ENCODE data around the gene PCBD1. TPM values are rescaled to one million over a fixed set of nuclear protein-coding genes. Genes with fewer than 3 reads are reported as not detected.

PCBD1 gene
- total and polyA plus RNA-seq, 2 experiments from 2014 or later: 33.3 to 78.5 TPM

DNA sequence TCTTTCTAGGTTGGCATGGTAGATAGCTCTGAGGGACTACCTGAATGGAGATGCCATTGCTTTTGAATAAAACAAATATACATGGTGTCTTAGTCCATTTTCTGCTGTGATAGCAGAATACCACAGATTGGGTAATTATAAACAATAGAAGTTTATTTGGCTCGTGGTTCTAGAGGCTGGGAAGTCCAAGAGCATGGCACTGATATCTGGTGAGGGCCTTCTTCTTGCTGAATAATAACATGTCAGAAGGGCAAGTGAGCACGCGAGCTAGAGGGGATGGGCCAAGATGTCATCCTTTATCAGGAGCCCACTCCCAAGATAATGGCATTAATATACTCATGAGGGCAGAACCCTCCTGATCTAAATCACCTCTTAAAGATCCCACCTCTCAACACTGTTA, 50.7 kb downstream of the PCBD1 start (continued):
- TF ChIP-seq, protein P1, sequence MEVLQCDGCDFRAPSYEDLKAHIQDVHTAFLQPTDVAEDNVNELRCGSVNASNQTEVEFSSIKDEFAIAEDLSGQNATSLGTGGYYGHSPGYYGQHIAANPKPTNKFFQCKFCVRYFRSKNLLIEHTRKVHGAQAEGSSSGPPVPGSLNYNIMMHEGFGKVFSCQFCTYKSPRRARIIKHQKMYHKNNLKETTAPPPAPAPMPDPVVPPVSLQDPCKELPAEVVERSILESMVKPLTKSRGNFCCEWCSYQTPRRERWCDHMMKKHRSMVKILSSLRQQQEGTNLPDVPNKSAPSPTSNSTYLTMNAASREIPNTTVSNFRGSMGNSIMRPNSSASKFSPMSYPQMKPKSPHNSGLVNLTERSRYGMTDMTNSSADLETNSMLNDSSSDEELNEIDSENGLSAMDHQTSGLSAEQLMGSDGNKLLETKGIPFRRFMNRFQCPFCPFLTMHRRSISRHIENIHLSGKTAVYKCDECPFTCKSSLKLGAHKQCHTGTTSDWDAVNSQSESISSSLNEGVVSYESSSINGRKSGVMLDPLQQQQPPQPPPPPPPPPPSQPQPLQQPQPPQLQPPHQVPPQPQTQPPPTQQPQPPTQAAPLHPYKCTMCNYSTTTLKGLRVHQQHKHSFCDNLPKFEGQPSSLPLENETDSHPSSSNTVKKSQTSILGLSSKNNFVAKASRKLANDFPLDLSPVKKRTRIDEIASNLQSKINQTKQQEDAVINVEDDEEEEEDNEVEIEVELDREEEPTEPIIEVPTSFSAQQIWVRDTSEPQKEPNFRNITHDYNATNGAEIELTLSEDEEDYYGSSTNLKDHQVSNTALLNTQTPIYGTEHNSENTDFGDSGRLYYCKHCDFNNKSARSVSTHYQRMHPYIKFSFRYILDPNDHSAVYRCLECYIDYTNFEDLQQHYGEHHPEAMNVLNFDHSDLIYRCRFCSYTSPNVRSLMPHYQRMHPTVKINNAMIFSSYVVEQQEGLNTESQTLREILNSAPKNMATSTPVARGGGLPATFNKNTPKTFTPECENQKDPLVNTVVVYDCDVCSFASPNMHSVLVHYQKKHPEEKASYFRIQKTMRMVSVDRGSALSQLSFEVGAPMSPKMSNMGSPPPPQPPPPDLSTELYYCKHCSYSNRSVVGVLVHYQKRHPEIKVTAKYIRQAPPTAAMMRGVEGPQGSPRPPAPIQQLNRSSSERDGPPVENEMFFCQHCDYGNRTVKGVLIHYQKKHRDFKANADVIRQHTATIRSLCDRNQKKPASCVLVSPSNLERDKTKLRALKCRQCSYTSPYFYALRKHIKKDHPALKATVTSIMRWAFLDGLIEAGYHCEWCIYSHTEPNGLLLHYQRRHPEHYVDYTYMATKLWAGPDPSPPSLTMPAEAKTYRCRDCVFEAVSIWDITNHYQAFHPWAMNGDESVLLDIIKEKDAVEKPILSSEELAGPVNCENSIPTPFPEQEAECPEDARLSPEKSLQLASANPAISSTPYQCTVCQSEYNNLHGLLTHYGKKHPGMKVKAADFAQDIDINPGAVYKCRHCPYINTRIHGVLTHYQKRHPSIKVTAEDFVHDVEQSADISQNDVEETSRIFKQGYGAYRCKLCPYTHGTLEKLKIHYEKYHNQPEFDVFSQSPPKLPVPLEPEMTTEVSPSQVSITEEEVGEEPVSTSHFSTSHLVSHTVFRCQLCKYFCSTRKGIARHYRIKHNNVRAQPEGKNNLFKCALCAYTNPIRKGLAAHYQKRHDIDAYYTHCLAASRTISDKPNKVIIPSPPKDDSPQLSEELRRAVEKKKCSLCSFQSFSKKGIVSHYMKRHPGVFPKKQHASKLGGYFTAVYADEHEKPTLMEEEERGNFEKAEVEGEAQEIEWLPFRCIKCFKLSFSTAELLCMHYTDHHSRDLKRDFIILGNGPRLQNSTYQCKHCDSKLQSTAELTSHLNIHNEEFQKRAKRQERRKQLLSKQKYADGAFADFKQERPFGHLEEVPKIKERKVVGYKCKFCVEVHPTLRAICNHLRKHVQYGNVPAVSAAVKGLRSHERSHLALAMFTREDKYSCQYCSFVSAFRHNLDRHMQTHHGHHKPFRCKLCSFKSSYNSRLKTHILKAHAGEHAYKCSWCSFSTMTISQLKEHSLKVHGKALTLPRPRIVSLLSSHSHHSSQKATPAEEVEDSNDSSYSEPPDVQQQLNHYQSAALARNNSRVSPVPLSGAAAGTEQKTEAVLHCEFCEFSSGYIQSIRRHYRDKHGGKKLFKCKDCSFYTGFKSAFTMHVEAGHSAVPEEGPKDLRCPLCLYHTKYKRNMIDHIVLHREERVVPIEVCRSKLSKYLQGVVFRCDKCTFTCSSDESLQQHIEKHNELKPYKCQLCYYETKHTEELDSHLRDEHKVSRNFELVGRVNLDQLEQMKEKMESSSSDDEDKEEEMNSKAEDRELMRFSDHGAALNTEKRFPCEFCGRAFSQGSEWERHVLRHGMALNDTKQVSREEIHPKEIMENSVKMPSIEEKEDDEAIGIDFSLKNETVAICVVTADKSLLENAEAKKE (CRISPR knock-in tag; IDR thresholded peaks at IDR 0.05): no peak

DNA sequence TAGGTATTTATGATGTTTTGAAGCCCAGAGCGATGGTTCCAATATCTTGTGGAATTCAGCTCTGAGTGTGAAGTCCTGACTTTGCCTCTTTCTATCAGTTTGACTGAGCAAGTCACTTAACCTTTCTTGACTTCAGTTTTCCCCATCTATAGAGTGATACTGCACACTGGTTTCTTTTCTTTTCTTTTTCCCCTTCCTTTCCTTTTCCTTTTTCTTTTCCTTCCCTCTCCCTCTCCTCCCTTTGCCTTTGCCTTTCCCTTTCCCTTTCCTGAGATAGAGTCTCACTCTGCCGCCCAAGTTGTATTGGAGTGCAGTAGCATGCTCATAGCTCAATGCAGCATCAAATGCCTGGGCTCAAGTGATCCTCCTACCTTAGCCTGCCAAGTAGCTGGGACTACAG, 52.0 kb downstream of the PCBD1 start:
- H3K27ac ChIP-seq (ENCODE audit: low read depth): no peak overlapping the region
- peaks cover 95% of the 10 kb centered on the region for H3K79me2 ChIP-seq (replicated peaks; ENCODE audit: insufficient read depth)
- TF ChIP-seq JUNB (IDR thresholded peaks at IDR 0.05; ENCODE audit: unreplicated experiment) (no peak), EZH2phosphoT487 (IDR thresholded peaks at IDR 0.05; ENCODE audit: unreplicated experiment) (no peak), ETS1 (IDR thresholded peaks at IDR 0.05) (no peak), POLR2AphosphoS5 (IDR thresholded peaks at IDR 0.05; ENCODE audit: low read depth) (no peak), CREB1 (CRISPR knock-in tag; IDR thresholded peaks at IDR 0.05; ENCODE audit: low read depth) (no peak), ZNF331 (CRISPR knock-in tag; IDR thresholded peaks at IDR 0.05; ENCODE audit: low read depth) (no peak)
- TF ChIP-seq, protein P2, sequence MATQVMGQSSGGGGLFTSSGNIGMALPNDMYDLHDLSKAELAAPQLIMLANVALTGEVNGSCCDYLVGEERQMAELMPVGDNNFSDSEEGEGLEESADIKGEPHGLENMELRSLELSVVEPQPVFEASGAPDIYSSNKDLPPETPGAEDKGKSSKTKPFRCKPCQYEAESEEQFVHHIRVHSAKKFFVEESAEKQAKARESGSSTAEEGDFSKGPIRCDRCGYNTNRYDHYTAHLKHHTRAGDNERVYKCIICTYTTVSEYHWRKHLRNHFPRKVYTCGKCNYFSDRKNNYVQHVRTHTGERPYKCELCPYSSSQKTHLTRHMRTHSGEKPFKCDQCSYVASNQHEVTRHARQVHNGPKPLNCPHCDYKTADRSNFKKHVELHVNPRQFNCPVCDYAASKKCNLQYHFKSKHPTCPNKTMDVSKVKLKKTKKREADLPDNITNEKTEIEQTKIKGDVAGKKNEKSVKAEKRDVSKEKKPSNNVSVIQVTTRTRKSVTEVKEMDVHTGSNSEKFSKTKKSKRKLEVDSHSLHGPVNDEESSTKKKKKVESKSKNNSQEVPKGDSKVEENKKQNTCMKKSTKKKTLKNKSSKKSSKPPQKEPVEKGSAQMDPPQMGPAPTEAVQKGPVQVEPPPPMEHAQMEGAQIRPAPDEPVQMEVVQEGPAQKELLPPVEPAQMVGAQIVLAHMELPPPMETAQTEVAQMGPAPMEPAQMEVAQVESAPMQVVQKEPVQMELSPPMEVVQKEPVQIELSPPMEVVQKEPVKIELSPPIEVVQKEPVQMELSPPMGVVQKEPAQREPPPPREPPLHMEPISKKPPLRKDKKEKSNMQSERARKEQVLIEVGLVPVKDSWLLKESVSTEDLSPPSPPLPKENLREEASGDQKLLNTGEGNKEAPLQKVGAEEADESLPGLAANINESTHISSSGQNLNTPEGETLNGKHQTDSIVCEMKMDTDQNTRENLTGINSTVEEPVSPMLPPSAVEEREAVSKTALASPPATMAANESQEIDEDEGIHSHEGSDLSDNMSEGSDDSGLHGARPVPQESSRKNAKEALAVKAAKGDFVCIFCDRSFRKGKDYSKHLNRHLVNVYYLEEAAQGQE (IDR thresholded peaks at IDR 0.05; ENCODE audit: unreplicated experiment): no peak

More for the DNA sequence above, 52.0 kb downstream of the PCBD1 start:
- Mint-ChIP-seq H3K36me3 (ENCODE audit: low read depth) (peaks cover 26% of the 10 kb centered on the region; the same call in 2 of the 3 replicates), H3K27me3 (ENCODE audit: insufficient read depth, low read depth, poor library complexity) (no peaks in the 10 kb centered on the region), H3K4me3 (no peak overlapping the region), H3K4me1 (no peaks in the 10 kb centered on the region), H3K9me3 (no peaks in the 10 kb centered on the region; the same call in 2 of the 3 replicates), H3K27ac (no peak overlapping the region)
- Histone ChIP-seq H3F3A (replicated peaks; ENCODE audit: low read depth) (no peaks in the 10 kb centered on the region), H3K9me2 (ENCODE audit: insufficient read depth) (no peaks in the 10 kb centered on the region), H2AFZ (no peak overlapping the region), H3K36me3 (ENCODE audit: insufficient read depth) (peaks cover 6% of the 10 kb centered on the region; the same call in 1 of the 2 replicates), H3K4me2 (no peak overlapping the region), H4K20me1 (replicated peaks; ENCODE audit: insufficient read depth) (peaks cover 27% of the 10 kb centered on the region), H3K4me3 (no peak overlapping the region), H3K27me3 (ENCODE audit: insufficient read depth) (no peaks in the 10 kb centered on the region), H3K4me1 (ENCODE audit: insufficient read depth) (no peaks in the 10 kb centered on the region)
- DNase-seq (ENCODE audit: low spot score): no peak
- ATAC-seq: no peak

Data from GM23338 (cell line).